WTC11 (cell line): ENCODE data around the gene MYH11. TPM values are rescaled to one million over a fixed set of nuclear protein-coding genes. Genes with fewer than 3 reads are reported as not detected.

Source experiments
- ATAC-seq: fragments of 200-7000 bp; cut with Tn5 transposase; 2 replicates; pipeline ENCODE4 v1.10.0; 2021; ENCODE audit warnings: mild to moderate bottlenecking, moderate library complexity
- CTCF ChIA-PET: fragments of 300-600 bp; sonication (Branson Sonifier 250); formaldehyde crosslinking; loops from one replicate; lab custom pipeline; 2021; ENCODE audit warnings: antibody characterized with exemption; lab: Charles Lee
- POLR2A ChIA-PET: fragments of 350-600 bp; sonication (Branson Sonifier 250); formaldehyde crosslinking; loops from one replicate; lab custom pipeline; 2021; ENCODE audit warnings: antibody characterized with exemption; lab: Charles Lee
- DNase-seq: peaks from one replicate; pipeline ENCODE4 v3.0.0; 2021; ENCODE audit warnings: low spot score
- H3K27ac Mint-ChIP-seq: 2 replicates; pipeline ENCODE4 v1.8.0; 2021; ENCODE audit warnings: mixed read lengths
- H3K27me3 Mint-ChIP-seq: 2 replicates; pipeline ENCODE4 v1.8.0; 2021; ENCODE audit warnings: low read depth, mild to moderate bottlenecking, moderate library complexity, mixed read lengths
- H3K36me3 Mint-ChIP-seq: 2 replicates; pipeline ENCODE4 v1.8.0; 2021; ENCODE audit warnings: mixed read lengths
- H3K4me1 Mint-ChIP-seq: 2 replicates; pipeline ENCODE4 v1.8.0; 2022; ENCODE audit warnings: mixed read lengths
- H3K4me3 Mint-ChIP-seq: 2 replicates; pipeline ENCODE4 v1.8.0; 2021; ENCODE audit warnings: mild to moderate bottlenecking, moderate library complexity, mixed read lengths
- H3K9me3 Mint-ChIP-seq: 2 replicates; pipeline ENCODE4 v1.8.0; 2021; ENCODE audit warnings: mixed read lengths
- ELF4 ChIP-seq: sonication (generic); formaldehyde crosslinking; IDR thresholded peaks from 2 replicates; pipeline ENCODE4 v1.8.1; 2022; ENCODE audit warnings: low read depth, mild to moderate bottlenecking, moderate library complexity, missing genetic modification reagents
- ESRRA ChIP-seq: sonication (generic); formaldehyde crosslinking; IDR thresholded peaks from 2 replicates; pipeline ENCODE4 v1.8.1; 2022; ENCODE audit warnings: mild to moderate bottlenecking, missing genetic modification reagents, borderline replicate concordance
- FOXP1 ChIP-seq: sonication (generic); formaldehyde crosslinking; IDR thresholded peaks from 2 replicates; pipeline ENCODE4 v1.8.0; 2022; ENCODE audit warnings: missing genetic modification reagents, mild to moderate bottlenecking, moderate library complexity, borderline replicate concordance
- IRF1 ChIP-seq: sonication (generic); formaldehyde crosslinking; IDR thresholded peaks from 2 replicates; pipeline ENCODE4 v1.8.0; 2023; ENCODE audit warnings: missing genetic modification reagents
- JUN ChIP-seq: sonication (generic); formaldehyde crosslinking; IDR thresholded peaks from 2 replicates; pipeline ENCODE4 v1.8.0; 2023; ENCODE audit warnings: mild to moderate bottlenecking, missing genetic modification reagents
- NR1H2 ChIP-seq: sonication (generic); formaldehyde crosslinking; IDR thresholded peaks from 2 replicates; pipeline ENCODE4 v1.9.0; 2021; ENCODE audit warnings: mild to moderate bottlenecking, moderate library complexity, missing genetic modification reagents
- PRDM15 ChIP-seq: sonication (generic); formaldehyde crosslinking; IDR thresholded peaks from 2 replicates; pipeline ENCODE4 v1.8.0; 2022; ENCODE audit warnings: missing genetic modification reagents
- TCF7 ChIP-seq: sonication (generic); formaldehyde crosslinking; IDR thresholded peaks from 2 replicates; pipeline ENCODE4 v1.8.0; 2022; ENCODE audit warnings: mild to moderate bottlenecking, low read depth, missing genetic modification reagents, moderate library complexity
- TEAD4 ChIP-seq: sonication (generic); formaldehyde crosslinking; IDR thresholded peaks from 2 replicates; pipeline ENCODE4 v1.8.0; 2022; ENCODE audit warnings: mild to moderate bottlenecking, missing genetic modification reagents
- TP53 ChIP-seq: sonication (generic); formaldehyde crosslinking; IDR thresholded peaks from 2 replicates; pipeline ENCODE4 v1.8.1; 2023; ENCODE audit warnings: mild to moderate bottlenecking, missing genetic modification reagents
- USF1 ChIP-seq: sonication (generic); formaldehyde crosslinking; IDR thresholded peaks from 2 replicates; pipeline ENCODE4 v1.8.0; 2022; ENCODE audit warnings: mild to moderate bottlenecking, missing genetic modification reagents
- ZNF121 ChIP-seq: sonication (generic); formaldehyde crosslinking; IDR thresholded peaks from 2 replicates; pipeline ENCODE4 v1.8.0; 2023; ENCODE audit warnings: missing genetic modification reagents
- ZNF232 ChIP-seq: sonication (generic); formaldehyde crosslinking; IDR thresholded peaks from 2 replicates; pipeline ENCODE4 v1.8.0; 2022; ENCODE audit warnings: mild to moderate bottlenecking, missing genetic modification reagents
- ZNF263 ChIP-seq: sonication (generic); formaldehyde crosslinking; IDR thresholded peaks from 2 replicates; pipeline ENCODE4 v1.8.1; 2022; ENCODE audit warnings: low read depth, mild to moderate bottlenecking, moderate library complexity, missing genetic modification reagents
- ZNF281 ChIP-seq: sonication (generic); formaldehyde crosslinking; IDR thresholded peaks from 2 replicates; pipeline ENCODE4 v1.8.0; 2023; ENCODE audit warnings: mild to moderate bottlenecking, missing genetic modification reagents
- ZNF423 ChIP-seq: fragments of 250-450 bp; sonication (Bioruptor Pico); IDR thresholded peaks from 2 replicates; pipeline ENCODE4 v2.1.2; 2022; ENCODE audit warnings: mild to moderate bottlenecking, moderate library complexity
- total RNA-seq: library from RNA; stranded (reverse); gene quantifications from 3 replicates; pipeline ENCODE4 v1.2.3, GENCODE V29; 2021
- TF ChIP-seq, protein P1 (sequence below): fragments of 200-600 bp; IDR thresholded peaks from 2 replicates; pipeline ENCODE4 v1.8.0; 2022; ENCODE audit warnings: antibody characterized with exemption

The MYH11 gene
- total RNA-seq, 1 experiment from 2014 or later, result 0.74 TPM

- CTCF ChIA-PET, result interaction anchor here (1.0 kb wide), 2 partner anchors 19 to 40 kb away, joined by 4 to 5 read pairs; no protein-coding TSS in a partner anchor
- POLR2A ChIA-PET, result no interaction called here
- no peak for DNase-seq
- H3K36me3 Mint-ChIP-seq, result no peaks in the 10 kb centered on the region
- TF ChIP-seq ZNF281 (no peak), TCF7 (CRISPR knock-in tag) (no peak), USF1 (CRISPR knock-in tag) (no peak), ELF4 (CRISPR knock-in tag) (no peak), ZNF263 (no peak), ESRRA (CRISPR knock-in tag) (no peak), TEAD4 (no peak), NR1H2 (CRISPR knock-in tag) (no peak), ZNF232 (CRISPR knock-in tag) (no peak), IRF1 (CRISPR knock-in tag) (no peak), ZNF121 (no peak), JUN (CRISPR knock-in tag) (no peak), FOXP1 (CRISPR knock-in tag) (no peak), PRDM15 (no peak)
- TF ChIP-seq, protein P1, sequence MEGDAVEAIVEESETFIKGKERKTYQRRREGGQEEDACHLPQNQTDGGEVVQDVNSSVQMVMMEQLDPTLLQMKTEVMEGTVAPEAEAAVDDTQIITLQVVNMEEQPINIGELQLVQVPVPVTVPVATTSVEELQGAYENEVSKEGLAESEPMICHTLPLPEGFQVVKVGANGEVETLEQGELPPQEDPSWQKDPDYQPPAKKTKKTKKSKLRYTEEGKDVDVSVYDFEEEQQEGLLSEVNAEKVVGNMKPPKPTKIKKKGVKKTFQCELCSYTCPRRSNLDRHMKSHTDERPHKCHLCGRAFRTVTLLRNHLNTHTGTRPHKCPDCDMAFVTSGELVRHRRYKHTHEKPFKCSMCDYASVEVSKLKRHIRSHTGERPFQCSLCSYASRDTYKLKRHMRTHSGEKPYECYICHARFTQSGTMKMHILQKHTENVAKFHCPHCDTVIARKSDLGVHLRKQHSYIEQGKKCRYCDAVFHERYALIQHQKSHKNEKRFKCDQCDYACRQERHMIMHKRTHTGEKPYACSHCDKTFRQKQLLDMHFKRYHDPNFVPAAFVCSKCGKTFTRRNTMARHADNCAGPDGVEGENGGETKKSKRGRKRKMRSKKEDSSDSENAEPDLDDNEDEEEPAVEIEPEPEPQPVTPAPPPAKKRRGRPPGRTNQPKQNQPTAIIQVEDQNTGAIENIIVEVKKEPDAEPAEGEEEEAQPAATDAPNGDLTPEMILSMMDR, result no peak
- TF ChIP-seq, all 79 proteins: peak for 0
- peaks cover 6% of the 10 kb centered on the region for H3K4me1 Mint-ChIP-seq
- peaks cover 10% of the 10 kb centered on the region; the same call in 1 of the 2 replicates for H3K9me3 Mint-ChIP-seq
- peak overlapping the region; percentile 90 for H3K27ac Mint-ChIP-seq
- H3K4me3 Mint-ChIP-seq, result no peak overlapping the region
- no peak for ATAC-seq
- no peaks in the 10 kb centered on the region for H3K27me3 Mint-ChIP-seq
Observed at GRCh38 chr16:15737140-15737644, 119.6 kb downstream of the MYH11 start.

GRCh38 chr16:15736529-15736928 is 120.3 kb downstream of the MYH11 start:
- Mint-ChIP-seq H3K9me3 (peaks cover 10% of the 10 kb centered on the region; the same call in 1 of the 2 replicates), H3K27ac (peak overlapping the region; percentile 90), H3K4me1 (peaks cover 6% of the 10 kb centered on the region), H3K27me3 (no peaks in the 10 kb centered on the region), H3K36me3 (no peaks in the 10 kb centered on the region), H3K4me3 (no peak overlapping the region)
- ChIA-PET CTCF (interaction anchor here (1.0 kb wide), 1 partner anchor 41 kb away, joined by 5 read pairs; no protein-coding TSS in a partner anchor), POLR2A (no interaction called here)
- ATAC-seq (peak; percentile 34; the same call in 1 of the 2 replicates), DNase-seq (no peak)
- no peak for TF ChIP-seq TP53 (CRISPR knock-in tag)
- 0 out of 2 replicates have a peak, but pooled peaks have one; percentile 26 for TF ChIP-seq ZNF423 (CRISPR knock-in tag)
